WTC11 (cell line): Measurements from ENCODE around the gene MTG1. TPM values are rescaled to one million over a fixed set of nuclear protein-coding genes. Genes with fewer than 3 reads are reported as not detected.
"Not testable (repeated sequence)": the region's sequence is repeated elsewhere in the genome, so short reads cannot be mapped to it uniquely, and the experiment has no call there.

Experiments used
- ATAC-seq: fragments of 200-7000 bp; cut with Tn5 transposase; 2 replicates; pipeline ENCODE4 v1.10.0; 2021; ENCODE audit warnings: mild to moderate bottlenecking, moderate library complexity
- CTCF ChIA-PET: fragments of 300-600 bp; sonication (Branson Sonifier 250); formaldehyde crosslinking; loops from one replicate; lab custom pipeline; 2021; ENCODE audit warnings: antibody characterized with exemption; lab: Charles Lee
- POLR2A ChIA-PET: fragments of 350-600 bp; sonication (Branson Sonifier 250); formaldehyde crosslinking; loops from one replicate; lab custom pipeline; 2021; ENCODE audit warnings: antibody characterized with exemption; lab: Charles Lee
- DNase-seq: peaks from one replicate; pipeline ENCODE4 v3.0.0; 2021; ENCODE audit warnings: low spot score
- H3K27ac Mint-ChIP-seq: 2 replicates; pipeline ENCODE4 v1.8.0; 2021; ENCODE audit warnings: mixed read lengths
- H3K27me3 Mint-ChIP-seq: 2 replicates; pipeline ENCODE4 v1.8.0; 2021; ENCODE audit warnings: low read depth, mild to moderate bottlenecking, moderate library complexity, mixed read lengths
- H3K36me3 Mint-ChIP-seq: 2 replicates; pipeline ENCODE4 v1.8.0; 2021; ENCODE audit warnings: mixed read lengths
- H3K4me1 Mint-ChIP-seq: 2 replicates; pipeline ENCODE4 v1.8.0; 2022; ENCODE audit warnings: mixed read lengths
- H3K4me3 Mint-ChIP-seq: 2 replicates; pipeline ENCODE4 v1.8.0; 2021; ENCODE audit warnings: mild to moderate bottlenecking, moderate library complexity, mixed read lengths
- H3K9me3 Mint-ChIP-seq: 2 replicates; pipeline ENCODE4 v1.8.0; 2021; ENCODE audit warnings: mixed read lengths
- ATF1 ChIP-seq: sonication (generic); formaldehyde crosslinking; IDR thresholded peaks from 2 replicates; pipeline ENCODE4 v1.8.1; 2023; ENCODE audit warnings: mild to moderate bottlenecking, moderate library complexity, missing genetic modification reagents
- ATF3 ChIP-seq: sonication (generic); formaldehyde crosslinking; conservative IDR thresholded peaks from 2 replicates; pipeline ENCODE4 v1.8.1; 2022; ENCODE audit warnings: mild to moderate bottlenecking, missing genetic modification reagents
- ETV6 ChIP-seq: sonication (generic); formaldehyde crosslinking; IDR thresholded peaks from 2 replicates; pipeline ENCODE4 v1.8.1; 2022; ENCODE audit warnings: mild to moderate bottlenecking, missing genetic modification reagents
- IRF2 ChIP-seq: sonication (generic); formaldehyde crosslinking; IDR thresholded peaks from 2 replicates; pipeline ENCODE4 v1.8.0; 2022; ENCODE audit warnings: low read depth, missing genetic modification reagents, borderline replicate concordance
- JAZF1 ChIP-seq: fragments of 250-450 bp; sonication (Bioruptor Pico); IDR thresholded peaks from 2 replicates; pipeline ENCODE4 v1.9.0; 2021; ENCODE audit warnings: moderate library complexity, mild to moderate bottlenecking, inconsistent platforms
- JUN ChIP-seq: sonication (generic); formaldehyde crosslinking; IDR thresholded peaks from 2 replicates; pipeline ENCODE4 v1.8.0; 2023; ENCODE audit warnings: mild to moderate bottlenecking, missing genetic modification reagents
- MYBL2 ChIP-seq: sonication (generic); formaldehyde crosslinking; IDR thresholded peaks from 2 replicates; pipeline ENCODE4 v1.8.1; 2023; ENCODE audit warnings: mild to moderate bottlenecking, moderate library complexity, missing genetic modification reagents
- NFYB ChIP-seq: sonication (generic); formaldehyde crosslinking; conservative IDR thresholded peaks from 2 replicates; pipeline ENCODE4 v1.8.0; 2022; ENCODE audit warnings: low read depth, missing genetic modification reagents
- NR1H2 ChIP-seq: sonication (generic); formaldehyde crosslinking; IDR thresholded peaks from 2 replicates; pipeline ENCODE4 v1.9.0; 2021; ENCODE audit warnings: mild to moderate bottlenecking, moderate library complexity, missing genetic modification reagents
- OVOL2 ChIP-seq: fragments of 250-450 bp; sonication (Bioruptor Pico); IDR thresholded peaks from 2 replicates; pipeline ENCODE4 v1.9.0; 2021; ENCODE audit warnings: mild to moderate bottlenecking, borderline replicate concordance
- PREB ChIP-seq: sonication (generic); formaldehyde crosslinking; IDR thresholded peaks from 2 replicates; pipeline ENCODE4 v1.8.1; 2022; ENCODE audit warnings: mild to moderate bottlenecking, missing genetic modification reagents, moderate library complexity, borderline replicate concordance
- RELA ChIP-seq: sonication (generic); formaldehyde crosslinking; IDR thresholded peaks from 2 replicates; pipeline ENCODE4 v1.8.1; 2022; ENCODE audit warnings: missing genetic modification reagents, mild to moderate bottlenecking, borderline replicate concordance
- RORB ChIP-seq: fragments of 250-450 bp; sonication (Bioruptor Pico); IDR thresholded peaks from 2 replicates; pipeline ENCODE4 v1.9.0; 2021; ENCODE audit warnings: mild to moderate bottlenecking
- SMAD4 ChIP-seq: sonication (generic); formaldehyde crosslinking; IDR thresholded peaks from 2 replicates; pipeline ENCODE4 v1.8.0; 2022; ENCODE audit warnings: mild to moderate bottlenecking, missing genetic modification reagents
- SOX15 ChIP-seq: fragments of 250-450 bp; sonication (Bioruptor Pico); IDR thresholded peaks from 2 replicates; pipeline ENCODE4 v1.9.0; 2021; ENCODE audit warnings: mild to moderate bottlenecking
- STAT6 ChIP-seq: sonication (generic); formaldehyde crosslinking; conservative IDR thresholded peaks from 2 replicates; pipeline ENCODE4 v1.8.1; 2023; ENCODE audit warnings: mild to moderate bottlenecking, low read depth, missing genetic modification reagents, moderate library complexity
- TCF7 ChIP-seq: sonication (generic); formaldehyde crosslinking; IDR thresholded peaks from 2 replicates; pipeline ENCODE4 v1.8.0; 2022; ENCODE audit warnings: mild to moderate bottlenecking, low read depth, missing genetic modification reagents, moderate library complexity
- TP53 ChIP-seq: sonication (generic); formaldehyde crosslinking; IDR thresholded peaks from 2 replicates; pipeline ENCODE4 v1.8.1; 2023; ENCODE audit warnings: mild to moderate bottlenecking, missing genetic modification reagents
- ZNF281 ChIP-seq: sonication (generic); formaldehyde crosslinking; IDR thresholded peaks from 2 replicates; pipeline ENCODE4 v1.8.0; 2023; ENCODE audit warnings: mild to moderate bottlenecking, missing genetic modification reagents
- ZNF396 ChIP-seq: fragments of 250-450 bp; sonication (Bioruptor Pico); IDR thresholded peaks from 2 replicates; pipeline ENCODE4 v1.8.0; 2021; ENCODE audit warnings: mild to moderate bottlenecking, moderate library complexity, borderline replicate concordance
- ZNF423 ChIP-seq: fragments of 250-450 bp; sonication (Bioruptor Pico); IDR thresholded peaks from 2 replicates; pipeline ENCODE4 v2.1.2; 2022; ENCODE audit warnings: mild to moderate bottlenecking, moderate library complexity
- total RNA-seq: library from RNA; stranded (reverse); gene quantifications from 3 replicates; pipeline ENCODE4 v1.2.3, GENCODE V29; 2021

The MTG1 gene
- total RNA-seq, 1 experiment from 2014 or later, result 63.0 TPM

- POLR2A ChIA-PET, result no interaction called here
- ATAC-seq (no peak), DNase-seq (no peak)
- H3K27ac Mint-ChIP-seq, result no peak overlapping the region
- peaks cover 78% of the 10 kb centered on the region for H3K36me3 Mint-ChIP-seq
- no peaks in the 10 kb centered on the region for H3K4me1 Mint-ChIP-seq
- CTCF ChIA-PET, result no interaction called here
- peaks cover 7% of the 10 kb centered on the region for H3K27me3 Mint-ChIP-seq
- peaks cover 55% of the 10 kb centered on the region for H3K9me3 Mint-ChIP-seq
- no peak for TF ChIP-seq SMAD4 (CRISPR knock-in tag)
- no peak for TF ChIP-seq ATF3
- TF ChIP-seq TCF7, result no peak
- TF ChIP-seq PREB (CRISPR knock-in tag), result no peak
- TF ChIP-seq ZNF396 (CRISPR knock-in tag), result no peak
- no peak for TF ChIP-seq MYBL2 (CRISPR knock-in tag)
- TF ChIP-seq NR1H2 (CRISPR knock-in tag), result no peak
- no peak for TF ChIP-seq OVOL2
- no peak for TF ChIP-seq ZNF423 (CRISPR knock-in tag)
- no peak for TF ChIP-seq IRF2
- TF ChIP-seq RELA, result no peak
- no peak overlapping the region for H3K4me3 Mint-ChIP-seq
These were observed 18.4 kb downstream of the MTG1 start for GRCh38 chr10:133412381-133412711.

GRCh38 chr10:133414401-133414800, 20.4 kb downstream of the MTG1 start:
- peaks cover 49% of the 10 kb centered on the region for H3K9me3 Mint-ChIP-seq
- POLR2A ChIA-PET, H3K4me1 Mint-ChIP-seq, ATAC-seq, H3K27me3 Mint-ChIP-seq, H3K27ac Mint-ChIP-seq, CTCF ChIA-PET, H3K4me3 Mint-ChIP-seq, DNase-seq: not testable (repeated sequence)
- peaks cover 62% of the 10 kb centered on the region for H3K36me3 Mint-ChIP-seq

GRCh38 chr10:133415752-133416151, 21.8 kb downstream of the MTG1 start:
- H3K9me3 Mint-ChIP-seq, result peaks cover 38% of the 10 kb centered on the region
- peaks cover 7% of the 10 kb centered on the region for H3K27me3 Mint-ChIP-seq
- no peak for DNase-seq
- H3K36me3 Mint-ChIP-seq, result peaks cover 51% of the 10 kb centered on the region
- no peak for TF ChIP-seq TCF7
- TF ChIP-seq JUN (CRISPR knock-in tag), result no peak
- TF ChIP-seq ZNF281 (CRISPR knock-in tag), result no peak
- no peak for TF ChIP-seq JAZF1 (CRISPR knock-in tag)
- TF ChIP-seq ZNF423 (CRISPR knock-in tag), result no peak
- no peak for TF ChIP-seq ATF1 (CRISPR knock-in tag)
- TF ChIP-seq, all 79 proteins: peak for 0
- CTCF ChIA-PET, result no interaction called here
- POLR2A ChIA-PET, result interaction anchor here (0.7 kb wide), 1 partner anchor 68 kb away, joined by 3 read pairs; no protein-coding TSS in a partner anchor
- Mint-ChIP-seq H3K4me3 (no peak overlapping the region), H3K27ac (no peak overlapping the region), H3K4me1 (no peaks in the 10 kb centered on the region)
- no peak for ATAC-seq

GRCh38 chr10:133418289-133418993, 24.5 kb downstream of the MTG1 start:
- no peak overlapping the region for H3K4me3 Mint-ChIP-seq
- H3K9me3 Mint-ChIP-seq, result peaks cover 13% of the 10 kb centered on the region
- peaks cover 8% of the 10 kb centered on the region for H3K27me3 Mint-ChIP-seq
- peaks cover 25% of the 10 kb centered on the region for H3K36me3 Mint-ChIP-seq
- no peak overlapping the region for H3K27ac Mint-ChIP-seq
- no peak for DNase-seq
- no peaks in the 10 kb centered on the region for H3K4me1 Mint-ChIP-seq
- CTCF ChIA-PET, result no interaction called here
- ATAC-seq, result no peak
- POLR2A ChIA-PET, result no interaction called here
- TF ChIP-seq RELA (no peak), NFYB (CRISPR knock-in tag) (no peak), ETV6 (CRISPR knock-in tag) (no peak), TP53 (CRISPR knock-in tag) (no peak), MYBL2 (CRISPR knock-in tag) (no peak), RORB (CRISPR knock-in tag) (no peak), SOX15 (no peak), PREB (CRISPR knock-in tag) (no peak), STAT6 (CRISPR knock-in tag) (no peak)
